GM21515 (cell line): ENCODE data around the gene CHST3.

Experiments used
- ATAC-seq: cut with Tn5 transposase; IDR thresholded peaks from one replicate; pipeline ENCODE4 v1.9.1; 2021; ENCODE audit not compliant: unreplicated experiment

The CHST3 gene

GRCh38 chr10:72009051-72009424 lies 44.8 kb downstream of the CHST3 start:
- no peak for ATAC-seq

DNA sequence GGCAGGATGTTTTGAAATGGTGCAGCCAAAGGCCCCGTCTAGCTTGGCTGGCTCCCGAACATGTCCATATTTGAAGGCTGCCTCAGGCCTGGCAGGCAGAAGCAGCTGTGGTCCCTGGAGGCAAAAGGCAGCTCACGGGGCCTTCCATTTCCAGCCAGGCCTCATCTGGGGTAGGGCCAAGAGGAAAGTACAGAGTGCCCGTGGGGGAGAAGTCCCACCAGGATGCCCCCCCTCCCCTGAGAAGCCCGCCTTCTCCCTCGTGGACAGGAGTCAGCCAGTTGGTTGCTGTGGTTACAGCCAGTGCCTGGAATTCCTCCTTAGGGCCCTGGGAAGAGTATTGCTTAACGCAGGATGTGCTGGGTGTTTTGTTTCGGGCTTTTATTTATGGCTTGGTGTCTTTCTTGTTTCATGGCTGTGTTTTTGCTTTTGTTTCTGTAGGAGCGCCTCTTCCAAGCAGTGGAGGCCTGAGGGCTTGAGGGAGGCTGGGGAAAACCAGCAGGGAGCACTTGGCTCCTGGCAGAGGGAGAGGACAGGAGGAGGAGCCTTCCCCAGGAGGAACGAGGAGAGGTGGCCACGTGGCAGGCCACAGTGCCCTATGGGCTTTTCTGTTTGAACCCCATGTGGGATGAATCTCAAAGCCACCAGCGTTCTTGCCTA lies 45.4 kb downstream of the CHST3 start:
- no peak for ATAC-seq

GRCh38 chr10:72010234-72010973 lies 46.2 kb downstream of the CHST3 start:
- no peak for ATAC-seq

DNA sequence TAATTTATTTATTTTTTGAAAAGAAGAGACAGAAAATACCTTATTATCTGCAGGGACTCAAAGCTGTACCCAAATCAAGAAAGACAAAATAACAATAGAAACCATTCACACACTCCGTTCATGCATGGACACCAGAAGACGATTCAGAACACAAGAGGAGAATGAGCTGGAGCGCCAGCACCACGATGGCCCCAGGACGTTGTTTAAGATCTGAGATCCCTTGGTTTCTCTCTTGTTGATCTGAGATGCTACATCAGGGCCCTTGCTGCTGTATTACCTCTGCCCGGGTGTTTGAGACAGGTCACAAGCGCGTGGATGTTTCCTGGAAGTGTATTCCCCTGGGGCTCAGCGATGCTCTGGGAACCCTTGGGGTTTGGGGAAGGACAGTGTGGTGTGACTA lies 46.8 kb downstream of the CHST3 start:
- no peak for ATAC-seq

DNA sequence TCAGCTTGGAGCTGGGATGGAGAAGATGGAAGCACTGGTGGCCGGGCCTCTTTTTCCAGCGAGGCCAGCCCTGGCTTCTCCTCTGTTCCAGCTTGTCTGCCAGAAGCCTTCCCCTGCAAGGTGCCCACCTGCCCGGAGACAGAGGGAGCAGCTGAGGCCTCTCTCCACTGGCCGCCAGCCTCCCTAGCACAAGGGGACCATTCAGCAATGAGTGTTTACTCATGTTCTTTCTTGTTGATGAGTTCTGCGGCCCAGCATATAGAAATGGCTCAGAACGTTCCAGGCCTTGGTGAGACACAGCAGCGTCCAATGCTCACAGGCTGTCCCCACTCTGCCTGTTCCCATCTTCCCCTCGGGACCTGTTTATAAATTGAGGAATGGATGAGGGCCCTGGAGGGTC lies 47.3 kb downstream of the CHST3 start:
- ATAC-seq = no peak

DNA sequence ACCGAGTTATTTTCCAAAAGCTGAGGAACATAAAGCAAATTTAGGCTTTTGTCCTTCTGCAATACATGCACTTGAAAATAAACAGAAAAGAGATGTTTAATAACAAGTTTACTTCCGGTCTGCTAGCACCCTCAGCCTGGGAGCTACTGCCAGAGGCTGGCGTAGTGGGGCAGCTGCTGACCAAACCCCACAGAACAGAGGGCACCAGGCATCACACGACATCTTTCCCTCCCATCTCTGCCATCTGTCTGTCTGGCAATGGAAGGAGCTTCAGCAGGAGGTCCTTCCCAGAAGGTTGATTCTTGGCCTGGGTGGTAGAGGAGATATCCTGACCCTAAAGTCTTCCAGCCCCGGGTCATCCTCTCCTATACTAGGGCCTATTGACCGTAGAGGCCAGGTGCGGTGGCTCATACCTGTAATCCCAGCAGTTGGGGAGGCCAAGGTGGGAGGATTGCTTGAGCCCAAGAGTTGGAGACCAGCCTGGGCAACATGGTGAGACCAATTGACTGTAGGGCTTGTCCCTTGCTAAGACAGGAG lies 47.8 kb downstream of the CHST3 start:
- no peak for ATAC-seq

DNA sequence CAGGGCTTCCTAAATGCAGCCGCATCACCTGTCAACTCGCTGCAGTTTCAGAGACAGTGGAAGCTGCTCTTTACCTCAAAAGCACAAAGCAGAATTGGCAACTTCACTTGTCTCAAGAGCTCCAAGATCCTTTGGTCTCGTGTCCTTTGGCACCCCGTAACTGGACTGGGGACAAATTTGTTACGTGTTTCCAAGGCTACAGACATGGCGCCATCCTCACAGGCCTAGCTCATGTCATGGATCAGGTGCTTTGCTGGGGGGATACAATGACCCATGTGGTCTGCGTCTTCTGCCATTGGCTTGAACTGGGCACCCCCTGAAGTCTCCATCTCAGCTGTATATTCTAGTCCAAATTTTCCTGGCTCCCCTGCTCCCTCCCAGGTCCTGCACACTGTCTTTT lies 48.6 kb downstream of the CHST3 start:
- no peak for ATAC-seq

- ATAC-seq = no peak
Observed at GRCh38 chr10:72013202-72013945, 49.2 kb downstream of the CHST3 start.

GRCh38 chr10:72014197-72014596 lies 50.0 kb downstream of the CHST3 start:
- no peak for ATAC-seq

DNA sequence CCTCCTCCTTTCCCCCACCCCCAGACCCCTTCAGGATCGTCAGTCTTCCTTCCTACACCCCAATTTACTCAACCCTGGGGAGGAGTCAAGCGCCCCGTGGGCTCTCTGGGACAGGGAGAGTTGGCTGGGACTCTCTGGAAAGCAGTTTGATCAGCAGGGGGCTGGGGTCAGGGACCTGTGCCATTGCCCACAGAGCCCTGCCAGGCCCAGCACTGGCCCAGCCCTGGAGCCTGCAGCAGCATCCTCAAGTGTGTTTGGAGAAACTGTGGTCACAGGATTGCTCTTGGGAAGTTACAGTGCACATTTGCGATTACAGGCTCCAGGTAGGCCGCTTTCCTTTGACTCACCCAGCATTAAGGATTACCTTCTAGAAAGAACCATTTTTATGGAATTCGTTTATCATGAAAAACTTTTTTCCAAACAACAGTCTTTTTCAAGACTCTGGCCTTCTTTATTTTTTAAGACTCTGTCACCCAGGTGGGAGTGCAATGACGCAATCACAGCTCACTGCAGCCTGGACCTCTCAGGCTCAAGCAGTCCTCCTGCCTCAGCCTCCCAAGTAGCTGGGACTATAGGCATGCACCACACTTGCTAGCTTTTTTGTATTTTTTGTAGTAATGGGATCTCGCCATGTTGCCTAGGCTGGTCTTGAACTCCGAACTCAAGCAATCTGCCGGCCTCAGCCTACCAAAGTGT lies 50.7 kb downstream of the CHST3 start:
- no peak for ATAC-seq

DNA sequence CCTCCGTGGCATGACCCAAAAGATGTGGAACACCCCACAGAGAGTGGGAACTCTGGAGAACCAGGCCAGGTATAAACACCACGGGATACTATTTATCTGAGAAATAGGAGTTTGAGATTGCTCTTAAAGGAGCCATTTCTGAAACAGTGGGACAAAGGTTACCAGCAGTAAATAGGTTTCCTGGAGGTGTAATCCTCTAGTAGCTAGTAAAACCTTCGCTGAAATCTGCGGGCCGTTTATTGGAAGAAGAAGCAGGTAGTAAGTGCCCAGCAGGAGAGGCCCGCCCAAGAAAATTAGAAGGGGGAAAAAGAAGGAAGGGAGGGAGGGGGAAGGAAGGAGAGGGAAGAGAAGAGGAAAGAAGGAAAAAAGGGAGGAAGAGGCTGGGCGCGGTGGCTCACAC lies 51.6 kb downstream of the CHST3 start:
- ATAC-seq = no peak

GRCh38 chr10:72016608-72017300 lies 52.6 kb downstream of the CHST3 start:
- no peak for ATAC-seq

- no peak for ATAC-seq
Observed at GRCh38 chr10:72019085-72019876, 55.1 kb downstream of the CHST3 start.

DNA sequence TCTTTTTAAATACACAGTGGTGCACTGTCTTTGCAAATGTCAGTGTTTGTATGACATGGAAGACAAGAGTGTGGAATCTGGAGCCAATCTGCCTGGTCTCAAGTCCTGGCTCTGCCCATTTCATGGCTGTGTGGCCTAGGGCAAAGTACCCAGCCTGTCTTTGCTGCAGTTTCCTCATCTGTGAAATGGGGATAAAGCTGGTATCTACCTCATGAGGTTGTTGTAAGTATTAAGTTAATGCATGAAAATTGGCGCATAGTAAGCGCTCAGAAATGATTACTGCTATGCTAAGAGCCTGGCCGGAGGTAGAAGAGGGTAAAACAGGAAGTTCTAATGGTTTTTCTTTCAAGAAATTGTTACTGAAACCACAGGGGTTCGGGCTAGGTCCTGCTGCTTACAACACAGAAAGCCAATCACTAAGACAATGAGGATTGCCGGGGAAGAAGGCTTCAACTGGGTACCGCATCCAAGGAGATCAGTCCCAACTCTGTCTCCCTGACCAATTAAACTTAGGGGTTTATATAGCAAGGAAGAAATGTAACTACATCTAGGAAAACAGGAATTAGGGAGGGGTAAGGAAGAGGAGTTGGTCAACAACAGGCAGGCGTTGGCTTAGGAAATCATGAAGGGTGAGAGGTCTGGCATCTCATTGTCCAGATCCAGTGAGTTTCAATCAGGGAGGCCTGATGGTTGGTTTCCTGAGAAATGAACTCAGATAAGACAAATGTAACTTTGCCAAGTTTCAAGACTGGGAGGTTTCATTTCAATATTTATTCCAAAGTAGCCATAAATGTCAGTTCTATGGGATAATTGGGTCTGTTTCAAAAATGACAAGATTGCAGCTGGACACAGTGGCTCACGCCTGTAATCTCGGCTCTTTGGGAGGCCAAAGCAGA lies 57.0 kb downstream of the CHST3 start:
- no peak for ATAC-seq

DNA sequence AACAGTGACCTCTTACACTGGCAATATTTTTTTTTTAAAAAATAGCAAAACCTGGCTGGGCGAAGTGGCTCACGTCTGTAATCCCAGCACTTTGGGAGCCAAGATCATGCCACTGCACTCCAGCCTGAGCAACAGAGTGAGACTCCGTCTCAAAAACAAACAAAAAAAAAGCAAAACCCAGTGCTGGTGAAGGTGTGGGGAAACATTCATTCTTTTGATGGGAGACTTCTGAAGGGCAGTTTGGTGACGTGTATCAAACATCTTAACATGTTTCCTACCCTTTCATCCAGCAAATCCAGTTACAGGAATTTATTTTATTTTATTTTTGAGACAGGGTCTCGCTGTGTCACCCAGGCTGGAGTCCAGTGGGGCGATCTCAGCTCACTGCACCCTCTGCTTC lies 58.0 kb downstream of the CHST3 start:
- no peak for ATAC-seq

- ATAC-seq = no peak
Observed at GRCh38 chr10:72024596-72024995, 60.4 kb downstream of the CHST3 start.

GRCh38 chr10:72025400-72025799 lies 61.2 kb downstream of the CHST3 start:
- no peak for ATAC-seq

DNA sequence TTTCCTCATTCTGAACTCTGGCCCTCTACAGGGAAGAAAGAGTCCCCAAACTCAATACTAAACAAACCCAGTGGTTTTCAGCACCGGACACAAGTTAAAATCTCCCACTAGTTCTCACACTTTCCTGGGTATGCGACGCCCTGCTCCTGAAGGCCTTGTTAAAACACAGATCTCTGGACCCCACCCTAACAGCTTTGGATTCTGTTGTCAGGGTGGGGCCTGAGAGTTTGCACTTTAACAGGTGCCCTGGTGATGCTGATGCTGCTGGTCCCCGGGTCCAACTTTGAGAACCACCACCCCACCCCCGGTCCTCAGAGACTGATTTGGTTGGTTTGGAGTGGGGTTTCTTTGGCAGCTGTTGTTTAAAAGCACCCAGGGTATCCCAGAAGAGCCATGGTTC lies 61.6 kb downstream of the CHST3 start:
- no peak for ATAC-seq
